Esophagus muscularis mucosa (tissue), 4 donors: Measurements from ENCODE around the gene ZNF8. TPM values are rescaled to one million over a fixed set of nuclear protein-coding genes. Genes with fewer than 3 reads are reported as not detected.

ENCODE experiments used
- DNase-seq: peaks from one replicate; pipeline ENCODE4 v3.0.0-alpha.2; 2017; ENCODE audit errors: extremely low spot score
- H3K27ac ChIP-seq, 4 donors: fragments of 200-600 bp; sonication (generic); replicated peaks in 1 of 4; 1 replicate in 3 of 4; 2 replicates in 1 of 4; pipeline ENCODE4 v1.5.1; 2016 to 2019; ENCODE audit warnings: mild to moderate bottlenecking in 1 of 4
- H3K27me3 ChIP-seq, 4 donors: fragments of 200-600 bp; sonication (generic); one replicate each; pipeline versions ENCODE4 v1.5.1 to v1.6.0; 2016 to 2019
- H3K36me3 ChIP-seq, 4 donors: fragments of 200-600 bp; sonication (generic); one replicate each; pipeline ENCODE4 v1.5.1; 2016 to 2019
- H3K4me1 ChIP-seq, 4 donors: fragments of 200-600 bp; sonication (generic); one replicate each; pipeline ENCODE4 v1.5.1; 2016 to 2019
- H3K4me3 ChIP-seq, 4 donors: fragments of 200-600 bp; sonication (generic); 1 replicate in 2 of 4; 2 replicates in 2 of 4; pipeline ENCODE4 v1.5.1; 2016 to 2019; ENCODE audit warnings: mild to moderate bottlenecking in 4 of 4, moderate library complexity in 1 of 4
- H3K9me3 ChIP-seq, 4 donors: fragments of 200-600 bp; sonication (generic); 1 replicate in 3 of 4; 2 replicates in 1 of 4; pipeline ENCODE4 v1.5.1; 2016 to 2019
- EP300 ChIP-seq: sonication (generic); formaldehyde crosslinking; IDR thresholded peaks from one replicate; pipeline ENCODE4 v1.6.1; 2017; ENCODE audit warnings: antibody characterized with exemption
- POLR2A ChIP-seq: fragments of 450-650 bp; IDR thresholded peaks from one replicate; pipeline ENCODE4 v1.6.1; 2017; ENCODE audit warnings: antibody characterized with exemption, moderate library complexity, mild to moderate bottlenecking, low read depth
- POLR2AphosphoS5 ChIP-seq, 2 donors: sonication (generic); formaldehyde crosslinking; IDR thresholded peaks; one replicate each; pipeline ENCODE4 v1.6.1; 2017; ENCODE audit warnings: antibody characterized with exemption in 2 of 2
- WGBS: methylation state at CpG from one replicate; pipeline ENCODE4 v1.1.5; 2018; 5-methylcytosine and 5-hydroxymethylcytosine counted together
- intact Hi-C: fragments of 100-400 bp; cut with DNase I; formaldehyde crosslinking; loops from one replicate; pipeline ENCODE4 v1.15.1; 2023
- total RNA-seq, 4 donors: library from RNA; depleted of rRNA; stranded (reverse); fragments of >200 nt; gene quantifications; one replicate each; pipeline versions ENCODE4 v1.1.0 to v1.2.1, GENCODE V29; 2016
- TF ChIP-seq, protein P1 (sequence below), 3 experiments: fragments of 200-600 bp in 2 of 3; fragments of 450-650 bp in 1 of 3; sonication (generic) in 2 of 3; IDR thresholded peaks; one replicate each; pipeline ENCODE4 v1.5.1; 2017 to 2019; ENCODE audit warnings: antibody characterized with exemption in 3 of 3, mild to moderate bottlenecking in 2 of 3, moderate library complexity in 1 of 3

ZNF8 gene
- total RNA-seq, 4 donors from 2014 or later, result 8.1 to 12.3 (median 10.3) TPM

DNA sequence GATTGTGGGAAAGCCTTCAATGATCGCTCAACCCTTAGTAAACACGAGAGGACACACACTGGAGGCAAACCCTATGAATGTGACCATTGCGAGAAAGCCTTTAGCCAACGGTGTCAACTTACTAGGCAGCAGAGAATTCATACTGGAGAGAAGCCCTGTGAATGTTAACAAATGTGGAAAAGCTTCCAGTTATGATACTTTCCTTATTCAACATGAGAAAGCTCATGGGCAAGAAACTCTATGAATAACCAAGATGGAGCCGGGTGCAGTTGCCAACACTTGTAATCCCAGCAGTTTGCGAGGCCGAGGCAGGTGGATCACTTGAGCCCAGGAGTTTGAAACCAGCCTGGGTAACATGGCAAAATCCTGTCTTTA is 15.8 kb upstream of the ZNF8 start:
- 96% methylated on average over 7 of the region's 7 CpGs for WGBS
- Histone ChIP-seq H3K4me1 (no peaks in the 10 kb centered on the region), H3K27ac (no peak overlapping the region), H3K9me3 (peaks cover 48 to 100% (median 98%) of the 10 kb centered on the region in 4 donors), H3K27me3 (no peaks in the 10 kb centered on the region), H3K36me3 (peaks cover 69 to 100% (median 93%) of the 10 kb centered on the region in 4 donors), H3K4me3 (no peak overlapping the region)
- no peak for DNase-seq
- intact Hi-C loops, result loop anchor here (5.0 kb wide), 1 partner anchor 61 kb away; no protein-coding TSS in a partner anchor
- no peak for TF ChIP-seq POLR2AphosphoS5 (IDR thresholded peaks at IDR 0.05)
- TF ChIP-seq, protein P1, sequence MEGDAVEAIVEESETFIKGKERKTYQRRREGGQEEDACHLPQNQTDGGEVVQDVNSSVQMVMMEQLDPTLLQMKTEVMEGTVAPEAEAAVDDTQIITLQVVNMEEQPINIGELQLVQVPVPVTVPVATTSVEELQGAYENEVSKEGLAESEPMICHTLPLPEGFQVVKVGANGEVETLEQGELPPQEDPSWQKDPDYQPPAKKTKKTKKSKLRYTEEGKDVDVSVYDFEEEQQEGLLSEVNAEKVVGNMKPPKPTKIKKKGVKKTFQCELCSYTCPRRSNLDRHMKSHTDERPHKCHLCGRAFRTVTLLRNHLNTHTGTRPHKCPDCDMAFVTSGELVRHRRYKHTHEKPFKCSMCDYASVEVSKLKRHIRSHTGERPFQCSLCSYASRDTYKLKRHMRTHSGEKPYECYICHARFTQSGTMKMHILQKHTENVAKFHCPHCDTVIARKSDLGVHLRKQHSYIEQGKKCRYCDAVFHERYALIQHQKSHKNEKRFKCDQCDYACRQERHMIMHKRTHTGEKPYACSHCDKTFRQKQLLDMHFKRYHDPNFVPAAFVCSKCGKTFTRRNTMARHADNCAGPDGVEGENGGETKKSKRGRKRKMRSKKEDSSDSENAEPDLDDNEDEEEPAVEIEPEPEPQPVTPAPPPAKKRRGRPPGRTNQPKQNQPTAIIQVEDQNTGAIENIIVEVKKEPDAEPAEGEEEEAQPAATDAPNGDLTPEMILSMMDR (IDR thresholded peaks at IDR 0.05), result no peak
- TF ChIP-seq EP300, result no peak
- no peak for TF ChIP-seq POLR2A

DNA sequence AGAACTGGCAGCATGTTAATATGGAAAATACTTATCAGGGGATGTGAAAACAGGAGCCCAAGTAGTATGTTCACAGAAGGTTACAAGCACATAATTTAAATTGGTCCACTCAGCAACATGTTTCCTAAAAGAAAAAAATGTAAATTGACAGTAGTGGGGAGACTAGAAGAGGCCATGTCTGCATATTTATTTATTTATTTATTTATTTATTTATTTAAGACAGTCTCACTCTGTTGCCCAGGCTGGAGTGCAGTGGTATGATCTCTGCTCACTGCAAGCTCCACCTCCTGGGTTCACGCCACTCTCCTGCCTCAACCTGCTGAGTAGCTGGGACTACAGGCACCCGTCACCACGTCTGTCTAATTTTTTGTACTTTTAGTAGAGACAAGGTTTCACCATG is 13.7 kb upstream of the ZNF8 start:
- intact Hi-C loops, result no loop called here

DNA sequence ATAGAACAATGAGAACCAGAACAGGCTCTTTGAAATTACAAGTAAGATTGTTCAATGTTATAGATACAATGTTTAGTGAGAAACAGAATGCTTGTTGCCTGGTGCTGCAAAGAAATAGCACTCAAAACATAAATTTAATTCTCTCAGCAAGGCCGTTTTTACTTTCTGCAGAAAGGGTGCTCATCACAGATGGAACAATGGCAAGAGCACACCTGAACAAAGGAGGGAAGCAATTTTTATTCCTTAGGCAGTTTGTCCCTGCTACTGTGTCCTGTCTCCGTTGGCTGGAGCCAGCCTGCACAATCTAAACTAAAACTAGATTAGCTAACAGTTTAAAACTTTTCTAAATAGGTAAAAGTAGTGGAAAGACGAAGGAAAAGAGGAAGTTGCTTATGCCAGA is 10.4 kb upstream of the ZNF8 start:
- WGBS, result 96% methylated on average over 3 of the region's 3 CpGs
- H3K4me3 ChIP-seq, result no peak overlapping the region
- intact Hi-C loops, result no loop called here
- no peak overlapping the region for H3K27ac ChIP-seq
- no peaks in the 10 kb centered on the region for H3K27me3 ChIP-seq
- H3K36me3 ChIP-seq, result peaks cover 35 to 90% (median 77%) of the 10 kb centered on the region in 4 donors
- no peaks in the 10 kb centered on the region for H3K4me1 ChIP-seq
- peaks cover 12 to 100% (median 98%) of the 10 kb centered on the region in 4 donors for H3K9me3 ChIP-seq
- DNase-seq, result no peak
- TF ChIP-seq POLR2AphosphoS5 (IDR thresholded peaks at IDR 0.05), result no peak
- TF ChIP-seq, protein P1 (IDR thresholded peaks at IDR 0.05), result no peak
- no peak for TF ChIP-seq POLR2A
- TF ChIP-seq EP300, result no peak

More for the DNA sequence above, 13.7 kb upstream of the ZNF8 start:
- DNase-seq, result no peak
- Histone ChIP-seq H3K27ac (no peak overlapping the region), H3K4me1 (no peaks in the 10 kb centered on the region), H3K4me3 (no peak overlapping the region), H3K27me3 (no peaks in the 10 kb centered on the region), H3K36me3 (peaks cover 47 to 91% (median 85%) of the 10 kb centered on the region in 4 donors), H3K9me3 (peaks cover 37 to 100% (median 98%) of the 10 kb centered on the region in 4 donors)
- TF ChIP-seq, protein P1 (IDR thresholded peaks at IDR 0.05), result no peak
- no peak for TF ChIP-seq POLR2AphosphoS5 (IDR thresholded peaks at IDR 0.05)
- no peak for TF ChIP-seq POLR2A
- TF ChIP-seq EP300, result no peak
- WGBS, result 100% methylated on average over 3 of the region's 3 CpGs

DNA sequence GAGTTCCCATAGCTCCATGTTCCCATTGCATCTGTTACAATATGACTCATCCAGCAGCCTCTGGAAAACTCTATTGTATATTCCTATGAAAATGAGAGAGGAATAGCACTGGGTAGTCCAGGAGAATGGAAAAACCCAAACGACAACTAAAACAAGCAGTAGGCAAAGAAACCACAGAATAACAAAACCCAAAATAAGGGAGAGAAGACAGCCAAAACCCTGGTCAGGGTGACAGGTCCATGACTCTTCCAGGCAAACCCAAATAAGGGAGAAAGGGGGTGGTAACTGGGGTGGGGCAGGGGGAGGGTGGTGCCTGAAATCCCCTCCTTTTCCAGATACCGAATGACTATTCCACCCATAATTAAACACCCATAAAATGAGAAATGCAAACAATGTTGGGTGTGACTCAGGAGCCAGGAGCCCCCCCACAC is 4.0 kb upstream of the ZNF8 start:
- no peaks in the 10 kb centered on the region for H3K27me3 ChIP-seq
- intact Hi-C loops, result loop anchor here (10.0 kb wide), 1 partner anchor 90 kb away; the partner anchor contains the start of gene ZNF274
- peaks cover 17 to 65% (median 41%) of the 10 kb centered on the region in 4 donors for H3K36me3 ChIP-seq
- no peak overlapping the region for H3K4me3 ChIP-seq
- peaks cover 5 to 16% (median 14%) of the 10 kb centered on the region in 4 donors for H3K4me1 ChIP-seq
- peaks cover 4 to 72% (median 63%) of the 10 kb centered on the region in 4 donors for H3K9me3 ChIP-seq
- 83% methylated on average over 2 of the region's 2 CpGs for WGBS
- H3K27ac ChIP-seq, result no peak overlapping the region
- no peak for DNase-seq
- TF ChIP-seq, protein P1 (IDR thresholded peaks at IDR 0.05), result no peak
- no peak for TF ChIP-seq EP300
- no peak for TF ChIP-seq POLR2AphosphoS5 (IDR thresholded peaks at IDR 0.05)
- TF ChIP-seq POLR2A, result no peak
